ENCODE measurements around the gene PLBD2. TPM values are rescaled to one million over a fixed set of nuclear protein-coding genes. Genes with fewer than 3 reads are reported as not detected.

The PLBD2 gene
- total RNA-seq, 1 donor from 2014 or later: 37.8 TPM

DNA sequence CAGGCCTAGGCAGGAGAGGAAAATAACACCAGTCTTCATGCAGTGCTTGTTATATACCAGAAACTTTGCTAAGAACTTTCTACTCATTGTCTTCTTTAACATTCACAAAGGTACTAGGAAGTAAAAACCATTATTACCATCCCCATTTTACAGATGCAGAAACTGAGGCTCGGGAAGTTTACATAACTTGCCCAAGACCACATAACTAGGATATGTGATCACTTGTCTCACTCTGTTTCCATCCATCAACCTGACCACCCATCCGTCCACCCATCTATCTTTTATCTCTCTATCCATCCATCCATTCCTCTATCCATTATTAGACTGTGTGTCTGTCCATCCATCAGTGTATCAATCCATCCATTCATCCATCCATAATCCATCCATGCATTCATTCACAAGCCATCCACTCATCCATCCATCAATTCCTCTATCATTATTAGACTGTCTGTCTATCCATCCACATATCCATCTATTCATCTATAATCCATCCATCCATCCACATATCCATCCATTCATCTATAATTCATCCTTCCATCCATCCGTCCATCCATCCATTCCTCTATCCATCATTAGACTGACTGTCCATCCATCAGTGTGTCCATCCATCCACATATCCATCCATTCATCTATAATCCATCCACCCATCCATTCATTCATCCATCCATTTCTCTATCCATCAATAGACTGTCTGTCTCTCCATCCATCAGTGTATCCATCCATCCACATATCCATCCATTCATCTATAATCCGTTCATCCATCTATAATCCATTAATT, 80.3 kb downstream of the PLBD2 start:
- TF ChIP-seq, protein P1, sequence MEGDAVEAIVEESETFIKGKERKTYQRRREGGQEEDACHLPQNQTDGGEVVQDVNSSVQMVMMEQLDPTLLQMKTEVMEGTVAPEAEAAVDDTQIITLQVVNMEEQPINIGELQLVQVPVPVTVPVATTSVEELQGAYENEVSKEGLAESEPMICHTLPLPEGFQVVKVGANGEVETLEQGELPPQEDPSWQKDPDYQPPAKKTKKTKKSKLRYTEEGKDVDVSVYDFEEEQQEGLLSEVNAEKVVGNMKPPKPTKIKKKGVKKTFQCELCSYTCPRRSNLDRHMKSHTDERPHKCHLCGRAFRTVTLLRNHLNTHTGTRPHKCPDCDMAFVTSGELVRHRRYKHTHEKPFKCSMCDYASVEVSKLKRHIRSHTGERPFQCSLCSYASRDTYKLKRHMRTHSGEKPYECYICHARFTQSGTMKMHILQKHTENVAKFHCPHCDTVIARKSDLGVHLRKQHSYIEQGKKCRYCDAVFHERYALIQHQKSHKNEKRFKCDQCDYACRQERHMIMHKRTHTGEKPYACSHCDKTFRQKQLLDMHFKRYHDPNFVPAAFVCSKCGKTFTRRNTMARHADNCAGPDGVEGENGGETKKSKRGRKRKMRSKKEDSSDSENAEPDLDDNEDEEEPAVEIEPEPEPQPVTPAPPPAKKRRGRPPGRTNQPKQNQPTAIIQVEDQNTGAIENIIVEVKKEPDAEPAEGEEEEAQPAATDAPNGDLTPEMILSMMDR (IDR thresholded peaks at IDR 0.05; ENCODE audit: unreplicated experiment): no peak
- Mint-ChIP-seq H3K4me1 (no peaks in the 10 kb centered on the region), H3K9me3 (no peaks in the 10 kb centered on the region)

DNA sequence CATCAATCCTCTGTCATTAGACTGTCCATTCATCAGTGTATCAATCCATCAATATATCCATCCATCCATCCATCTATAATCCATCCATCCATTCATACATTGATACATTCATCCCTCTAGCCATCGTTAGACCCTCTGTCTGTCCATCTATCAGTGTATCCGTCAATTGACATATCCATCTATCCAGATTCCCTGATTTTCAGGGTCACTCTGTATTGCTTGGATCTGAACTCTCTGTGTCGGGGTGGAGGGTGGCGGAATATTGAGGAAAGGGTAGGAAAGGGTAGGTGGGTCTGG, 80.9 kb downstream of the PLBD2 start:
- Mint-ChIP-seq H3K27me3 (ENCODE audit: low read depth) (peaks cover 32% of the 10 kb centered on the region), H3K4me3 (no peak overlapping the region), H3K4me1 (no peaks in the 10 kb centered on the region), H3K9me3 (no peaks in the 10 kb centered on the region), H3K27ac (no peak overlapping the region), H3K36me3 (no peaks in the 10 kb centered on the region)
- no peak for DNase-seq (ENCODE audit: low spot score in 2 of 2, unreplicated experiment in 2 of 2)
- TF ChIP-seq, protein P1 (IDR thresholded peaks at IDR 0.05; ENCODE audit: unreplicated experiment): no peak

More for the DNA sequence above, 80.3 kb downstream of the PLBD2 start:
- Mint-ChIP-seq H3K27me3 (ENCODE audit: low read depth) (peaks cover 30% of the 10 kb centered on the region), H3K4me3 (no peak overlapping the region), H3K36me3 (no peaks in the 10 kb centered on the region), H3K27ac (no peak overlapping the region)
- no peak for DNase-seq (ENCODE audit: low spot score in 2 of 2, unreplicated experiment in 2 of 2)

DNA sequence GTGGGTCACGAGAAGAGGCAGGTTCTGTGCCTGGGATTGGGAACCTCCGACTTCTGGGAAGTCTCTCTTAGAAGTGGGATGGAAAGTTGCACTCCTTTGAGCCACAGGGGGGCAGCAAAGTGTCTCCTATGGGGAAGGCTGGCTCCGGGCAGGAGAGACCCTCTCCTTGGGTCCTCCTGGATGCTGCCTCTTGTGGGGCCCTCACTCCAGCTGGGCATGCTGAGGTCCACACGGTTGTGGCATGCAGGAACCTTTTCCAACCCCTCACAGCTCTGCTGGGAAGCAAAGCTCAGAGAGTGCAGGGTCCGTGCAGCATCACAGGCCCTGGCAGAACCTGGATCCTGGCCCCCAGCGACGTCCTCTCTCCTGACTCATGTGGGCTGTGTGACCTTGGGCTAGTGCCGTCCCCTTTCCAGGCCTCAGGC, 81.2 kb downstream of the PLBD2 start:
- Mint-ChIP-seq H3K4me1 (no peaks in the 10 kb centered on the region), H3K27ac (no peak overlapping the region), H3K4me3 (no peak overlapping the region), H3K36me3 (no peaks in the 10 kb centered on the region), H3K27me3 (ENCODE audit: low read depth) (peaks cover 36% of the 10 kb centered on the region), H3K9me3 (no peaks in the 10 kb centered on the region)
- peak in 1 of 2 experiments; percentile 69 for DNase-seq (ENCODE audit: low spot score in 2 of 2, unreplicated experiment in 2 of 2)
- TF ChIP-seq, protein P1 (IDR thresholded peaks at IDR 0.05; ENCODE audit: unreplicated experiment): peak; percentile 62

DNA sequence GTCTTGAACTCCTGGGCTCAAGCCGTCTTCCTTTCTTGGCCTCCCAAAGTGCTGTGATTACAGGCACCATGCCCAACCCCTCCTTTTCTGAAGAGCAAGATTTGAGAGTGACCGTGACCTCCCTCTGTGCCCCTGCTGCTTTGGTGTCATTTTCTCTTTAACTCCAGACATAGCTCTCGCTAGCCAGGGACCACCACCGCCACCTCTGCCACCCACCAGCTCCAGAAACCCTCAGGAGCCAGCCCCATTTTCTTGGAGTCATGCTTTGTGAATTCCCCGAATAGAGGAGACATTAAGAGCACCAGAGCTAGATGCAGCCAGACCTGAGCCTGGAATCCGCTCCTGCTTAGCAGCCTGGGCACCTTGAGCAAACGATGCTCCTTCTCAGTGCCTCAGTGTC, 81.9 kb downstream of the PLBD2 start:
- Mint-ChIP-seq H3K4me3 (no peak overlapping the region), H3K4me1 (no peaks in the 10 kb centered on the region), H3K27ac (no peak overlapping the region), H3K9me3 (no peaks in the 10 kb centered on the region), H3K27me3 (ENCODE audit: low read depth) (peaks cover 43% of the 10 kb centered on the region), H3K36me3 (no peaks in the 10 kb centered on the region)
- TF ChIP-seq, protein P1 (IDR thresholded peaks at IDR 0.05; ENCODE audit: unreplicated experiment): no peak
- DNase-seq (ENCODE audit: low spot score in 2 of 2, unreplicated experiment in 2 of 2): no peak

Other genes starting within 250 kb of the PLBD2 start
- gene RASAL1, start 222.8 kb upstream of the PLBD2 start, total RNA-seq: 0.61 to 1.2 TPM (median 0.65 TPM) in 3 replicates
- not detected in 3 replicates for gene CFAP73, start 208.9 kb upstream of the PLBD2 start, total RNA-seq
- 66.7 to 74.5 TPM (median 69.0 TPM) in 3 replicates for gene DDX54, start 173.1 kb upstream of the PLBD2 start, total RNA-seq
- gene RITA1, start 172.9 kb upstream of the PLBD2 start, total RNA-seq: 15.2 to 15.4 TPM (median 15.3 TPM) in 3 replicates
- gene TPCN1, start 137.1 kb upstream of the PLBD2 start, total RNA-seq: 40.0 to 46.0 TPM (median 42.7 TPM) in 3 replicates
- gene SLC8B1, start 23.5 kb upstream of the PLBD2 start, total RNA-seq: 16.7 to 19.1 TPM (median 17.3 TPM) in 3 replicates
- gene SDS, start 45.3 kb downstream of the PLBD2 start, total RNA-seq: not detected in 3 replicates
- gene SDSL, start 63.8 kb downstream of the PLBD2 start, total RNA-seq: 9.5 to 12.9 TPM (median 11.6 TPM) in 3 replicates
- gene LHX5, start 113.3 kb downstream of the PLBD2 start, total RNA-seq: not detected in 3 replicates

Data from mesothelial cell of epicardium (in vitro differentiated cells).